ENCODE measurements around the gene SCNN1B.

Gene SCNN1B

GRCh38 chr16:23351360-23351759, 49.3 kb downstream of the SCNN1B start:
- H3K27me3 ChIP-seq (ENCODE audit: low read length): no peaks in the 10 kb centered on the region
- no peak overlapping the region for H2AFZ ChIP-seq (ENCODE audit: low read depth, low read length, severe bottlenecking)
- H3F3A ChIP-seq (ENCODE audit: insufficient read depth): no peaks in the 10 kb centered on the region
- H3K9me2 ChIP-seq (replicated peaks; ENCODE audit: insufficient read depth, low read length): no peaks in the 10 kb centered on the region
- no peaks in the 10 kb centered on the region for H3K36me3 ChIP-seq (ENCODE audit: low read length)
- H3K79me2 ChIP-seq (ENCODE audit: insufficient read depth, low read length): no peaks in the 10 kb centered on the region
- TF ChIP-seq CTCF (IDR thresholded peaks at IDR 0.05; ENCODE audit: insufficient read depth, low read length, poor library complexity, severe bottlenecking): no peak
- TF ChIP-seq EZH2phosphoT487 (conservative IDR thresholded peaks at IDR 0.05; ENCODE audit: low read length): no peak
- no peak overlapping the region for H3K4me2 ChIP-seq (ENCODE audit: low read depth, low read length, poor library complexity, severe bottlenecking)
- no peak overlapping the region for H3K9ac ChIP-seq (ENCODE audit: low read length)
- no peak overlapping the region for H3K27ac ChIP-seq (ENCODE audit: low read depth, low read length)
- no peaks in the 10 kb centered on the region for H3K9me3 ChIP-seq (ENCODE audit: insufficient read depth, low read length)
- H4K20me1 ChIP-seq (ENCODE audit: low read depth, low read length): no peaks in the 10 kb centered on the region
- H3K4me3 ChIP-seq (ENCODE audit: insufficient read depth, low read length, poor library complexity, severe bottlenecking): no peak overlapping the region

- no peaks in the 10 kb centered on the region for H3F3A ChIP-seq (ENCODE audit: insufficient read depth)
- H3K27me3 ChIP-seq (ENCODE audit: low read length): no peaks in the 10 kb centered on the region
- no peak overlapping the region for H3K4me2 ChIP-seq (ENCODE audit: low read depth, low read length, poor library complexity, severe bottlenecking)
- no peak overlapping the region for H3K27ac ChIP-seq (ENCODE audit: low read depth, low read length)
- H3K36me3 ChIP-seq (ENCODE audit: low read length): no peaks in the 10 kb centered on the region
- H4K20me1 ChIP-seq (ENCODE audit: low read depth, low read length): no peaks in the 10 kb centered on the region
- no peak overlapping the region for H3K9ac ChIP-seq (ENCODE audit: low read length)
- no peak overlapping the region for H3K4me3 ChIP-seq (ENCODE audit: insufficient read depth, low read length, poor library complexity, severe bottlenecking)
- H3K9me2 ChIP-seq (replicated peaks; ENCODE audit: insufficient read depth, low read length): no peaks in the 10 kb centered on the region
- TF ChIP-seq EZH2phosphoT487 (conservative IDR thresholded peaks at IDR 0.05; ENCODE audit: low read length): no peak
- no peak for TF ChIP-seq CTCF (IDR thresholded peaks at IDR 0.05; ENCODE audit: insufficient read depth, low read length, poor library complexity, severe bottlenecking)
- no peak overlapping the region for H2AFZ ChIP-seq (ENCODE audit: low read depth, low read length, severe bottlenecking)
- no peaks in the 10 kb centered on the region for H3K9me3 ChIP-seq (ENCODE audit: insufficient read depth, low read length)
- H3K79me2 ChIP-seq (ENCODE audit: insufficient read depth, low read length): no peaks in the 10 kb centered on the region
Measured at GRCh38 chr16:23353440-23353839, 51.3 kb downstream of the SCNN1B start.

GRCh38 chr16:23354246-23354645, 52.1 kb downstream of the SCNN1B start:
- Histone ChIP-seq H3K27me3 (ENCODE audit: low read length) (no peaks in the 10 kb centered on the region), H3K27ac (ENCODE audit: low read depth, low read length) (no peak overlapping the region), H3F3A (ENCODE audit: insufficient read depth) (no peaks in the 10 kb centered on the region)

More at GRCh38 chr16:23354246-23354645, 52.1 kb downstream of the SCNN1B start:
- no peaks in the 10 kb centered on the region for H3K36me3 ChIP-seq (ENCODE audit: low read length)
- H4K20me1 ChIP-seq (ENCODE audit: low read depth, low read length): no peaks in the 10 kb centered on the region
- H2AFZ ChIP-seq (ENCODE audit: low read depth, low read length, severe bottlenecking): no peak overlapping the region
- no peaks in the 10 kb centered on the region for H3K9me3 ChIP-seq (ENCODE audit: insufficient read depth, low read length)
- H3K9ac ChIP-seq (ENCODE audit: low read length): no peak overlapping the region
- H3K9me2 ChIP-seq (replicated peaks; ENCODE audit: insufficient read depth, low read length): no peaks in the 10 kb centered on the region
- TF ChIP-seq CTCF (IDR thresholded peaks at IDR 0.05; ENCODE audit: insufficient read depth, low read length, poor library complexity, severe bottlenecking) (no peak), EZH2phosphoT487 (conservative IDR thresholded peaks at IDR 0.05; ENCODE audit: low read length) (no peak)
- no peaks in the 10 kb centered on the region for H3K79me2 ChIP-seq (ENCODE audit: insufficient read depth, low read length)
- no peak overlapping the region for H3K4me3 ChIP-seq (ENCODE audit: insufficient read depth, low read length, poor library complexity, severe bottlenecking)
- no peak overlapping the region for H3K4me2 ChIP-seq (ENCODE audit: low read depth, low read length, poor library complexity, severe bottlenecking)
